Caco-2 (cell line): ENCODE data around the gene NOXO1. TPM values are rescaled to one million over a fixed set of nuclear protein-coding genes. Genes with fewer than 3 reads are reported as not detected.

Source experiments
- BruUV-seq: library from RNA; stranded (reverse); fragments of 400-500 nt; replicated peaks from 2 replicates; lab custom pipeline; 2021; lab: Mats Ljungman, UMichigan
- CTCF ChIA-PET: fragments of 300-600 bp; sonication (Branson Sonifier 250); formaldehyde crosslinking; loops from one replicate; lab custom pipeline; 2022; ENCODE audit warnings: antibody characterized with exemption; lab: Charles Lee
- POLR2A ChIA-PET: fragments of 300-600 bp; sonication (Branson Sonifier 250); formaldehyde crosslinking; loops from one replicate; lab custom pipeline; 2022; ENCODE audit warnings: antibody characterized with exemption; lab: Charles Lee
- DNase-seq, 2 experiments: peaks; one replicate each; pipeline versions ENCODE4 v3.0.0 to v3.0.0-alpha.2; 2020 to 2022
- H3K27me3 ChIP-seq: replicated peaks from 2 replicates; pipeline ENCODE4 v1.6.0; 2011; ENCODE audit warnings: low read length; ENCODE audit not compliant: control insufficient read depth, insufficient read depth
- H3K36me3 ChIP-seq: 2 replicates; pipeline ENCODE4 v1.5.1; 2011; ENCODE audit warnings: low read length; ENCODE audit not compliant: control insufficient read depth, insufficient read depth
- H3K4me1 ChIP-seq: fragments of 250-450 bp; sonication (Bioruptor Pico); 2 replicates; pipeline ENCODE4 v1.5.1; 2020; ENCODE audit warnings: mild to moderate bottlenecking
- H3K4me3 ChIP-seq: 2 replicates; pipeline ENCODE4 v1.5.1; 2011; ENCODE audit warnings: low read depth, mild to moderate bottlenecking, control low read depth, low read length
- H3K9me3 ChIP-seq: fragments of 250-450 bp; sonication (Bioruptor Pico); 2 replicates; pipeline ENCODE4 v1.5.1; 2020; ENCODE audit warnings: mild to moderate bottlenecking, moderate library complexity
- H3K27ac Mint-ChIP-seq: one replicate; pipeline ENCODE4 v1.8.0; 2022; ENCODE audit warnings: mixed read lengths; ENCODE audit not compliant: unreplicated experiment
- H3K27me3 Mint-ChIP-seq: one replicate; pipeline ENCODE4 v1.8.0; 2022; ENCODE audit warnings: mixed read lengths; ENCODE audit not compliant: insufficient read depth, unreplicated experiment
- H3K36me3 Mint-ChIP-seq: one replicate; pipeline ENCODE4 v1.8.0; 2022; ENCODE audit warnings: mild to moderate bottlenecking, mixed read lengths; ENCODE audit not compliant: insufficient read depth, unreplicated experiment
- H3K4me1 Mint-ChIP-seq: one replicate; pipeline ENCODE4 v1.8.0; 2022; ENCODE audit warnings: low read depth, mixed read lengths; ENCODE audit not compliant: unreplicated experiment
- H3K4me3 Mint-ChIP-seq: one replicate; pipeline ENCODE4 v1.8.0; 2022; ENCODE audit warnings: mild to moderate bottlenecking, moderate library complexity, mixed read lengths; ENCODE audit not compliant: unreplicated experiment
- H3K9me3 Mint-ChIP-seq: one replicate; pipeline ENCODE4 v1.8.0; 2022; ENCODE audit warnings: mixed read lengths; ENCODE audit not compliant: unreplicated experiment
- CTCF ChIP-seq, 2 experiments: fragments of 200-600 bp in 1 of 2; IDR thresholded peaks; 1 replicate in 1 of 2; 2 replicates in 1 of 2; pipeline versions ENCODE4 v1.5.1 to v1.8.0; 2011 to 2022; ENCODE audit warnings: antibody characterized with exemption in 1 of 2, control low read depth in 1 of 2, inconsistent platforms in 1 of 2, low read depth in 1 of 2, low read length in 1 of 2, mild to moderate bottlenecking in 1 of 2, moderate library complexity in 1 of 2; ENCODE audit not compliant: insufficient read depth in 1 of 2, severe bottlenecking in 1 of 2, unreplicated experiment in 1 of 2
- intact Hi-C: fragments of 100-400 bp; cut with micrococcal nuclease; formaldehyde crosslinking; loops from one replicate; pipeline ENCODE4 v1.10.0; 2022; ENCODE audit not compliant: unreplicated experiment
- total RNA-seq: library from RNA; stranded (reverse); gene quantifications from 2 replicates; pipeline ENCODE4 v1.2.3, GENCODE V29; 2022

NOXO1 gene
- total RNA-seq, 1 experiment from 2014 or later: 1.1 TPM

- peaks cover 46% of the 10 kb centered on the region for H3K36me3 Mint-ChIP-seq
- ChIA-PET CTCF (interaction anchor here (1.5 kb wide), 1 partner anchor 22 kb away, joined by 3 read pairs; no protein-coding TSS in a partner anchor), POLR2A (interaction anchor here (0.5 to 0.7 kb wide), 2 partner anchors 9 to 110 kb away, joined by 3 to 5 read pairs; no protein-coding TSS in a partner anchor)
- peaks cover 7% of the 10 kb centered on the region for H3K4me1 Mint-ChIP-seq
- intact Hi-C loops: no loop called here
- TF ChIP-seq CTCF (IDR thresholded peaks at IDR 0.05; ENCODE audit: insufficient read depth in 1 of 2, low read depth in 1 of 2, low read length in 1 of 2, severe bottlenecking in 1 of 2, unreplicated experiment in 1 of 2): no peak
- H3K4me3 ChIP-seq: no peak overlapping the region
- H3K36me3 ChIP-seq: no peaks in the 10 kb centered on the region; the same call in 1 of the 2 replicates
- no peaks in the 10 kb centered on the region for H3K27me3 Mint-ChIP-seq
- no peaks in the 10 kb centered on the region for H3K27me3 ChIP-seq
- no peaks in the 10 kb centered on the region for H3K9me3 Mint-ChIP-seq
- H3K4me1 ChIP-seq: peaks cover 15% of the 10 kb centered on the region
- no peaks in the 10 kb centered on the region for H3K9me3 ChIP-seq
- H3K4me3 Mint-ChIP-seq: no peak overlapping the region
- H3K27ac Mint-ChIP-seq: no peak overlapping the region
- no peak for DNase-seq
- BruUV-seq: no TSS peak
These were observed 540 bp downstream of the NOXO1 start for GRCh38 chr16:1980770-1981087.

DNA sequence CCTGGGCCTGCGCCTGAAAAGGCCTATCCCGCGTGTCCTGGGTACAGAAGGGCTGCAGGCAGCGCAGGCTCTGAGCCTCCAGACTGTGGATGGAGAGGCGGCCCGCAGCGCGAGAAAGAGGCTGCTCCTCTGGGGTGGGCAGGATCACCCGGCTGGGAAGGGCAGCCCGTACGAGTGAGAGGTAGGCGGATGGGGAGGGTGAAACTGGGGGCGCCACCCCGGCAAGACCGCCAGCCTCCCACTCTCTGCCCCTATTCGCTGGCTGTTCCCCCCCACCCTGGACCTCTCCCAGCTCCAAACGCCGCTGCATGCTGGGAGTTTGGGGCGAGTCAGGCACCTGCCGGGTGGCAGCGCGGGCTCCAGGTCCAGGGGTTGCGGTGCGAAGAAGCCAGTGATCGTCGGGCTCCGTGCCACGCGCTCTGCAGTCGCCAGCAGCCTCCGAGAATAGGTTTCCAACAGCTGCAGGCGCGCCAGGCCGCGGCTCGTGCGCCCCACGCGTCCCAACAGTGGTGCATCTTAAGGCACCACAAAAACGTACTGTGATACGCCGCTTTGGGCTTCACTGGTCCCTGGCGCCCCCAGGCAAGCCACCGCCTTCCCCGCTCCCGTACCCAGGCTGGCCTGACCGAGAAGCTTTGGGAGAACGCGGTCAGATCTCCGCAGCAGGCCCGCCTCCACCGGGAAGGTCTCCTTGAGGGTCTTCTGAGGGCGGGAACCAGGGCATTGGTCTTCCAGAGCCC, 1.1 kb downstream of the NOXO1 start:
- no TSS peak for BruUV-seq
- ChIA-PET CTCF (interaction anchor here (1.5 kb wide), 1 partner anchor 23 kb away, joined by 3 read pairs; no protein-coding TSS in a partner anchor), POLR2A (interaction anchor here (0.5 kb wide), 1 partner anchor 110 kb away, joined by 5 read pairs; no protein-coding TSS in a partner anchor)
- Histone ChIP-seq H3K36me3 (no peaks in the 10 kb centered on the region; the same call in 1 of the 2 replicates), H3K4me1 (peaks cover 10% of the 10 kb centered on the region), H3K4me3 (no peak overlapping the region), H3K9me3 (no peaks in the 10 kb centered on the region), H3K27me3 (no peaks in the 10 kb centered on the region)
- Mint-ChIP-seq H3K36me3 (peaks cover 46% of the 10 kb centered on the region), H3K9me3 (no peaks in the 10 kb centered on the region), H3K27me3 (no peaks in the 10 kb centered on the region), H3K27ac (no peak overlapping the region), H3K4me3 (no peak overlapping the region), H3K4me1 (peaks cover 7% of the 10 kb centered on the region)
- intact Hi-C loops: no loop called here
- no peak for TF ChIP-seq CTCF (IDR thresholded peaks at IDR 0.05; ENCODE audit: insufficient read depth in 1 of 2, low read depth in 1 of 2, low read length in 1 of 2, severe bottlenecking in 1 of 2, unreplicated experiment in 1 of 2)
- DNase-seq: no peak

DNA sequence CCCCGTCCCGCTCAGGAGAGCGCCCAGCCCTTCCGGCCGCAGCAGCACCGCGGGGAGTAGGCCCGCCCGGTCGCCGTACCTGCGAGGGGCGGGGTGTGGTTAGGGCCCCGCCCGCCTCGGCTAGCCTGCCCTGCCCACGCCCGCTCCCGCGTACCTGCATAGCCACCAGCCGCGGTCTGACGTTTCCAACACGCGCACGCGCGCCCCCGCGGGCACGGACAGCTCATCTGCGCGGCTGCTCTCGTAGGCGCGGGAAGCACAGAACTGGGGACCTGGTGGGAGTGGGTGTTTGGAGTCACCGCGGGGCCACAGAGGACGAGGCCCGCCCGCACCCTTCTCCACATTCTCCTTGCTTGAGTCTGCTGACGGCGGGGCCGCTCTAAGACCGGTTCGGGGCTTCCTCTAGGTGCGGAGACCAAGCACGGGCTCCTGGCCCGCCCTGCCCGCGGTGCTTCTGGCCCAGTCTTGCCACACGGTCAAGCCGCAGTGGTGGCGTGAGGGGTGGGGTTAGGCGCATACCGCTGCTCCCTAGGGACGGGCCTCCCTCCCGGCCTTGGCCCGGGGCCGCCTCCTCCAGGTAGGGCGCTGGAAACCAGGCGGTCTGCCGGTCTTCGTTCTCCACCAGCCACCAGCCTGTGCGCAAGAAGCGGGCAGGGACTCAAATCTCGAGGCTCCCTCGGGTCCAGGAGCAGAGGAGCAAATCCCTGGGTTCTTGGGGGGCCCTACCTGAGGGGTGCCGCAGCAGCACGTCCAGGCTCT, 1.8 kb downstream of the NOXO1 start:
- H3K4me3 ChIP-seq: no peak overlapping the region
- no peaks in the 10 kb centered on the region for H3K27me3 Mint-ChIP-seq
- intact Hi-C loops: no loop called here

More for the DNA sequence above, 1.8 kb downstream of the NOXO1 start:
- TF ChIP-seq CTCF (IDR thresholded peaks at IDR 0.05; ENCODE audit: insufficient read depth in 1 of 2, low read depth in 1 of 2, low read length in 1 of 2, severe bottlenecking in 1 of 2, unreplicated experiment in 1 of 2): no peak
- no TSS peak for BruUV-seq
- Histone ChIP-seq H3K4me1 (peaks cover 6% of the 10 kb centered on the region; the same call in 1 of the 2 replicates), H3K27me3 (no peaks in the 10 kb centered on the region), H3K9me3 (no peaks in the 10 kb centered on the region), H3K36me3 (no peaks in the 10 kb centered on the region; the same call in 1 of the 2 replicates)
- Mint-ChIP-seq H3K4me1 (peaks cover 7% of the 10 kb centered on the region), H3K36me3 (peaks cover 45% of the 10 kb centered on the region), H3K27ac (no peak overlapping the region), H3K4me3 (no peak overlapping the region), H3K9me3 (no peaks in the 10 kb centered on the region)
- ChIA-PET CTCF (interaction anchor here (0.6 kb wide), 1 partner anchor 15 kb away, joined by 6 read pairs; the partner anchor contains the start of gene RPS2), POLR2A (no interaction called here)
- no peak for DNase-seq
